Measurements from ENCODE around the gene TCEA3.

GRCh38 chr1:23376890-23377811, 47.4 kb downstream of the TCEA3 start:
- TF ChIP-seq, protein P1, sequence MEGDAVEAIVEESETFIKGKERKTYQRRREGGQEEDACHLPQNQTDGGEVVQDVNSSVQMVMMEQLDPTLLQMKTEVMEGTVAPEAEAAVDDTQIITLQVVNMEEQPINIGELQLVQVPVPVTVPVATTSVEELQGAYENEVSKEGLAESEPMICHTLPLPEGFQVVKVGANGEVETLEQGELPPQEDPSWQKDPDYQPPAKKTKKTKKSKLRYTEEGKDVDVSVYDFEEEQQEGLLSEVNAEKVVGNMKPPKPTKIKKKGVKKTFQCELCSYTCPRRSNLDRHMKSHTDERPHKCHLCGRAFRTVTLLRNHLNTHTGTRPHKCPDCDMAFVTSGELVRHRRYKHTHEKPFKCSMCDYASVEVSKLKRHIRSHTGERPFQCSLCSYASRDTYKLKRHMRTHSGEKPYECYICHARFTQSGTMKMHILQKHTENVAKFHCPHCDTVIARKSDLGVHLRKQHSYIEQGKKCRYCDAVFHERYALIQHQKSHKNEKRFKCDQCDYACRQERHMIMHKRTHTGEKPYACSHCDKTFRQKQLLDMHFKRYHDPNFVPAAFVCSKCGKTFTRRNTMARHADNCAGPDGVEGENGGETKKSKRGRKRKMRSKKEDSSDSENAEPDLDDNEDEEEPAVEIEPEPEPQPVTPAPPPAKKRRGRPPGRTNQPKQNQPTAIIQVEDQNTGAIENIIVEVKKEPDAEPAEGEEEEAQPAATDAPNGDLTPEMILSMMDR (IDR thresholded peaks at IDR 0.05), result no peak
- TF ChIP-seq POLR2A (IDR thresholded peaks at IDR 0.05), result no peak
